Left lung (tissue), 10 donors: ENCODE data around the gene KLHDC10. TPM values are rescaled to one million over a fixed set of nuclear protein-coding genes. Genes with fewer than 3 reads are reported as not detected.

Source experiments
- ATAC-seq: fragments of 200-7000 bp; cut with Tn5 transposase; one replicate; pipeline ENCODE4 v1.9.1; 2020; ENCODE audit warnings: moderate library complexity
- DNase-seq, 4 donors: peaks; one replicate each; pipeline ENCODE4 v3.0.0-alpha.2; 2013 to 2020
- H3K27ac ChIP-seq, 2 donors: fragments of 200-600 bp; sonication (generic) in 1 of 2; one replicate each; pipeline versions ENCODE4 v1.5.0 to v1.8.0; 2020 to 2021
- H3K27me3 ChIP-seq, 2 donors: fragments of 200-600 bp; sonication (generic) in 1 of 2; one replicate each; pipeline versions ENCODE4 v1.5.0 to v1.8.0; 2020 to 2021
- H3K36me3 ChIP-seq, 2 donors: fragments of 200-600 bp; sonication (generic) in 1 of 2; one replicate each; pipeline versions ENCODE4 v1.5.0 to v1.8.0; 2020 to 2021
- H3K4me1 ChIP-seq, 2 donors: fragments of 200-600 bp; one replicate each; pipeline ENCODE4 v1.8.0; 2021
- H3K4me3 ChIP-seq, 2 donors: fragments of 200-600 bp; sonication (generic) in 1 of 2; one replicate each; pipeline versions ENCODE4 v1.5.0 to v1.8.0; 2020 to 2021; ENCODE audit warnings: mild to moderate bottlenecking in 1 of 2
- H3K9me3 ChIP-seq, 2 donors: fragments of 200-600 bp; sonication (generic) in 1 of 2; one replicate each; pipeline versions ENCODE4 v1.5.0 to v1.8.0; 2020 to 2021
- CTCF ChIP-seq, 2 donors: fragments of 200-600 bp; sonication (generic) in 1 of 2; IDR thresholded peaks; one replicate each; pipeline versions ENCODE4 v1.5.0 to v1.8.0; 2021; ENCODE audit warnings: antibody characterized with exemption in 2 of 2
- intact Hi-C, 2 donors: fragments of 100-400 bp; cut with DNase I; formaldehyde crosslinking; loops; one replicate each; pipeline versions ENCODE4 v1.11.2 to v1.14.2; 2022
- polyA plus RNA-seq, 6 donors: library from polyadenylated mRNA; unstranded; fragments of 120-200 nt; gene quantifications; one replicate each; pipeline ENCODE4 v1.2.1, GENCODE V29; 2013; ENCODE audit not compliant: insufficient read length in 6 of 6
- total RNA-seq, 2 donors: library from RNA; stranded (reverse); fragmentation: NEBNext Ultra II Directional; extraction: Animal tissue kit (Norgen Biotek cat#: 25700); gene quantifications; one replicate each; pipeline ENCODE4 v1.2.1, GENCODE V29; 2021
- donor health status: DM: no; HTN: yes; CAD: no.
- donor health status: DM: no; HTN: no; CAD: no.

The KLHDC10 gene
- total and polyA plus RNA-seq, 8 donors: 33.3 to 39.7 (median 37.9) TPM

GRCh38 chr7:130139193-130139960 is 69.0 kb downstream of the KLHDC10 start:
- no peak for TF ChIP-seq CTCF (IDR thresholded peaks at IDR 0.05)
- ATAC-seq (peak; percentile 66), DNase-seq (peak in 1 of 4 donors; percentile 62)
- H3K27ac ChIP-seq: peak overlapping the region; percentile 75 to 89
- H3K4me3 ChIP-seq: no peak overlapping the region
- no peaks in the 10 kb centered on the region for H3K9me3 ChIP-seq
- H3K36me3 ChIP-seq: peaks cover 0 to 47% of the 10 kb centered on the region in 2 donors
- peaks cover 21 to 24% of the 10 kb centered on the region in 2 donors for H3K4me1 ChIP-seq
- intact Hi-C loops: no loop called here
- H3K27me3 ChIP-seq: no peaks in the 10 kb centered on the region

- Histone ChIP-seq H3K27ac (peak overlapping the region; percentile 75 to 89), H3K36me3 (peaks cover 0 to 36% of the 10 kb centered on the region in 2 donors), H3K4me1 (peaks cover 22 to 24% of the 10 kb centered on the region in 2 donors), H3K27me3 (no peaks in the 10 kb centered on the region), H3K9me3 (no peaks in the 10 kb centered on the region), H3K4me3 (peak overlapping the region; percentile 25 to 36)
- no peak for TF ChIP-seq CTCF (IDR thresholded peaks at IDR 0.05)
- no peak for DNase-seq
- intact Hi-C loops: no loop called here
- ATAC-seq: no peak
Observed at GRCh38 chr7:130140551-130141160, 70.3 kb downstream of the KLHDC10 start.

- Histone ChIP-seq H3K4me3 (peak overlapping the region; percentile 25 to 36), H3K36me3 (peaks cover 0 to 31% of the 10 kb centered on the region in 2 donors), H3K27ac (peak overlapping the region; percentile 75 to 89), H3K4me1 (peaks cover 22 to 24% of the 10 kb centered on the region in 2 donors), H3K27me3 (no peaks in the 10 kb centered on the region), H3K9me3 (no peaks in the 10 kb centered on the region)
- DNase-seq (peak; percentile 86 to 93 (median 89)), ATAC-seq (peak; percentile 83)
- intact Hi-C loops: no loop called here
- no peak for TF ChIP-seq CTCF (IDR thresholded peaks at IDR 0.05)
Observed at GRCh38 chr7:130141161-130141883, 71.0 kb downstream of the KLHDC10 start.

GRCh38 chr7:130141884-130142653 is 71.7 kb downstream of the KLHDC10 start:
- intact Hi-C loops: no loop called here
- DNase-seq (peak in 1 of 4 donors; percentile 36), ATAC-seq (peak; percentile 15)
- Histone ChIP-seq H3K36me3 (peaks cover 0 to 23% of the 10 kb centered on the region in 2 donors), H3K27me3 (no peaks in the 10 kb centered on the region), H3K9me3 (no peaks in the 10 kb centered on the region), H3K4me3 (peak overlapping the region; percentile 25 to 36), H3K27ac (peak overlapping the region; percentile 75 to 89), H3K4me1 (peaks cover 22 to 24% of the 10 kb centered on the region in 2 donors)
- no peak for TF ChIP-seq CTCF (IDR thresholded peaks at IDR 0.05)
